ENCODE measurements around the gene PEX13.

PEX13 gene

GRCh38 chr2:61085883-61086282, 68.4 kb downstream of the PEX13 start:
- DNase-seq, result no peak

GRCh38 chr2:61089797-61090196, 72.3 kb downstream of the PEX13 start:
- DNase-seq, result no peak

- no peak for DNase-seq
Measured at GRCh38 chr2:61090386-61090921, 72.9 kb downstream of the PEX13 start.

- DNase-seq, result no peak
Measured at GRCh38 chr2:61091485-61091884, 74.0 kb downstream of the PEX13 start.

- no peak for DNase-seq
Measured at GRCh38 chr2:61096438-61096837, 78.9 kb downstream of the PEX13 start.

GRCh38 chr2:61100801-61101200, 83.3 kb downstream of the PEX13 start:
- no peak for DNase-seq

Measured in activated effector memory CD4-positive, alpha-beta T cell treated with Interleukin-2 at 50 U/mL for 16 hours (primary cell).